HEK293T (cell line): Measurements from ENCODE around the gene DYNLL2.

Source experiments
- CTCF ChIA-PET: fragments of 350-600 bp; formaldehyde crosslinking; extraction: SDS; loops from one replicate; lab custom pipeline; 2021; ENCODE audit warnings: antibody characterized with exemption, inconsistent platforms; lab: Yijun Ruan, JAX
- POLR2A ChIA-PET: fragments of 350-600 bp; formaldehyde crosslinking; extraction: SDS; loops from one replicate; lab custom pipeline; 2020; ENCODE audit warnings: antibody characterized with exemption, inconsistent platforms; lab: Yijun Ruan, JAX
- DNase-seq: peaks from one replicate; pipeline ENCODE4 v3.0.0; 2012; ENCODE audit warnings: mixed read lengths; ENCODE audit errors: extremely low spot score
- ARNT ChIP-seq: fragments of 450-650 bp; IDR thresholded peaks from 2 replicates; pipeline ENCODE4 v1.6.1; 2017; ENCODE audit warnings: mild to moderate bottlenecking
- BHLHE40 ChIP-seq: fragments of 450-650 bp; IDR thresholded peaks from 2 replicates; pipeline ENCODE4 v1.6.1; 2016; ENCODE audit warnings: mild to moderate bottlenecking, moderate library complexity, borderline replicate concordance
- CTBP1 ChIP-seq: fragments of 450-650 bp; IDR thresholded peaks from 2 replicates; pipeline ENCODE4 v1.6.1; 2016; ENCODE audit warnings: borderline replicate concordance
- ELF4 ChIP-seq: fragments of 450-650 bp; IDR thresholded peaks from 2 replicates; pipeline ENCODE4 v1.6.1; 2017; ENCODE audit warnings: antibody characterized with exemption
- FOXA1 ChIP-seq: fragments of 450-650 bp; IDR thresholded peaks from 2 replicates; pipeline ENCODE4 v1.6.1; 2016; ENCODE audit warnings: mild to moderate bottlenecking
- FOXK2 ChIP-seq: fragments of 450-650 bp; IDR thresholded peaks from 2 replicates; pipeline ENCODE4 v1.6.1; 2016; ENCODE audit warnings: mild to moderate bottlenecking
- FOXM1 ChIP-seq: fragments of 450-650 bp; IDR thresholded peaks from 2 replicates; pipeline ENCODE4 v1.6.1; 2017; ENCODE audit warnings: mild to moderate bottlenecking, borderline replicate concordance
- HDGF ChIP-seq: fragments of 450-650 bp; IDR thresholded peaks from 2 replicates; pipeline ENCODE4 v1.6.1; 2017; ENCODE audit warnings: antibody characterized with exemption, borderline replicate concordance
- L3MBTL2 ChIP-seq: fragments of 450-650 bp; conservative IDR thresholded peaks from 2 replicates; pipeline ENCODE4 v1.6.1; 2016; ENCODE audit warnings: mild to moderate bottlenecking
- LEF1 ChIP-seq: fragments of 450-650 bp; IDR thresholded peaks from 2 replicates; pipeline ENCODE4 v1.6.1; 2017; ENCODE audit warnings: mild to moderate bottlenecking, borderline replicate concordance
- NFRKB ChIP-seq: fragments of 450-650 bp; IDR thresholded peaks from 2 replicates; pipeline ENCODE4 v1.6.1; 2016; ENCODE audit warnings: mild to moderate bottlenecking, moderate library complexity
- SP1 ChIP-seq: fragments of 450-650 bp; IDR thresholded peaks from 2 replicates; pipeline ENCODE4 v1.6.1; 2017
- SUZ12 ChIP-seq: fragments of 450-650 bp; IDR thresholded peaks from 2 replicates; pipeline ENCODE4 v1.6.1; 2016; ENCODE audit warnings: mild to moderate bottlenecking
- TARDBP ChIP-seq: fragments of 450-650 bp; IDR thresholded peaks from 2 replicates; pipeline ENCODE4 v1.6.1; 2016
- ZNF384 ChIP-seq: fragments of 450-650 bp; IDR thresholded peaks from 2 replicates; pipeline ENCODE4 v1.6.1; 2016
- TF ChIP-seq, protein P1 (sequence below): fragments of 450-650 bp; IDR thresholded peaks from 2 replicates; pipeline ENCODE4 v1.6.1; 2016

Gene DYNLL2

DNA sequence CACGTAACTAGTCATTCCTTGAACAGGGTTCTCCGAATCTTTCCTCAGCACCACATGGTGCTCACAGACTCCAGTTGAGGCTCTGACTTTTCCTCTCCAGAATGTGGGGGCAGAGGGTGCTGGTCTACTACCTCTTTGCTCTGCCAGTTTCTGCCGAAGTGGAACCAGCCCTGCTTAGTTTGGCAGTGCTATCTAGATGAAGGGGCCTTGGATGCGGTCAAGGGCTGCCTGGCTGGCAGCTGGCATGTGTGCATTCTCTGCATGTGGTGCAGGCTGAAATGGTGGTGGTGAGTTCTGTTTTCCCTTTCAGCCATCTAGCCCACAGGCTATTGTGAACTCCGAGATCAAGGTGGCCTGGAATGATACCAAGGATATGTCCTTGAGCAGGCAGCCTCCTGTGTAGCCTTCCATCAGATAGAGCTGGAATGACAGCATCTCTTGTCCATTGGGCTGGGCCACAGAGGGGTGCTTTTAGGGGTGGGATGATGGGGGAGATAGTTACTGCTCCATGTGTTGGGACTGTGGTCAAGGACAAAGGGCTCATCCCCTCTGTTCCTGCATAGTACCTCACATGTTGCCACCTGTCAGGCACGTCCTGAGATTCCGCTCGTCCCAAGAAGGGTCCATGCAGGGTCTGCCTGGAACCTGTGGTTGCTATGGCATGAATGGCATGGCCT is 2.0 kb downstream of the DYNLL2 start:
- CTCF ChIA-PET: interaction anchor here (1.0 kb wide), 1 partner anchor 83 kb away, joined by 4 read pairs; no protein-coding TSS in a partner anchor
- no peak for DNase-seq
- POLR2A ChIA-PET: interaction anchor here (1.0 to 3.1 kb wide), 3 partner anchors 66 to 86 kb away, joined by 3 to 33 read pairs (median 4); partner anchors contain the start of gene SRSF1
- TF ChIP-seq HDGF (no peak), SP1 (no peak), BHLHE40 (no peak)

DNA sequence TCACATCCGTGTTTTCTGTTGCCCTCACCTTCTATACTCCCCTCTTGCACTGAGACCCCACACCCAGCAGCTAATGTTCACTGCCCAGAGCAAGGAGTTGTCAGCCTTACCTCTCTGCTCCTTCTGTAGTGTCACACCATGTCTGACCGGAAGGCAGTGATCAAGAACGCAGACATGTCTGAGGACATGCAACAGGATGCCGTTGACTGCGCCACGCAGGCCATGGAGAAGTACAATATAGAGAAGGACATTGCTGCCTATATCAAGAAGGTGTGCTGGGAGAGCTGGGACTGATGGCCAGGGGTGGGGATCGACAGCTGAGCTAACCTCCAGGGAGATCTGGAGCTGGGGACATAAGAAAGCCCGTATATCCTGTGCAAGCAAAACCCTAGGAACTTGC is 3.7 kb downstream of the DYNLL2 start:
- ChIA-PET CTCF (no interaction called here), POLR2A (interaction anchor here (1.2 kb wide), 1 partner anchor 80 kb away, joined by 7 read pairs; the partner anchor contains the start of gene SRSF1)
- TF ChIP-seq SP1 (no peak), TARDBP (no peak), ZNF384 (no peak), FOXK2 (no peak), SUZ12 (no peak), BHLHE40 (no peak), CTBP1 (no peak), FOXA1 (no peak), ELF4 (no peak)
- TF ChIP-seq, protein P1, sequence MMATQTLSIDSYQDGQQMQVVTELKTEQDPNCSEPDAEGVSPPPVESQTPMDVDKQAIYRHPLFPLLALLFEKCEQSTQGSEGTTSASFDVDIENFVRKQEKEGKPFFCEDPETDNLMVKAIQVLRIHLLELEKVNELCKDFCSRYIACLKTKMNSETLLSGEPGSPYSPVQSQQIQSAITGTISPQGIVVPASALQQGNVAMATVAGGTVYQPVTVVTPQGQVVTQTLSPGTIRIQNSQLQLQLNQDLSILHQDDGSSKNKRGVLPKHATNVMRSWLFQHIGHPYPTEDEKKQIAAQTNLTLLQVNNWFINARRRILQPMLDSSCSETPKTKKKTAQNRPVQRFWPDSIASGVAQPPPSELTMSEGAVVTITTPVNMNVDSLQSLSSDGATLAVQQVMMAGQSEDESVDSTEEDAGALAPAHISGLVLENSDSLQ: no peak
- DNase-seq: no peak

DNA sequence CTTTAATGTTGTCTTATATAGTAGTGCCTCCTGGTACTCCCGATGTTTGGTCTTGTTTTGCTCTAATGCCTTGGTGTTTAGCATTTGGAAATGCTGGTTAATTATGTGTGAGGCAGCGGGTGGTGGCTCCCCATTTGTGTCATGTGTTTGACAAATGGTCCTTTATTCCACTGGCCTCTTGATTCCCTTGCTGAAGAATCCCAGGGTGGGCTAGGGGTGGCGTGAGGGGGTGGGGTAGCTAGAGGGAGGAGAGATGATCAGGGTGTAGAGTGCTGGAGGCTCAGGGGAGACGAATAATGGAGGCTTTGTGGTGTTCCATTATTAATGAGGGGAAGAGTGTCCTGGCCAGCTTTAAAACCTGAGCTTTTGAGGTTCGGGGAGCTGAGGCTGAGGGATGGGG is 5.4 kb downstream of the DYNLL2 start:
- DNase-seq: no peak
- TF ChIP-seq HDGF: no peak
- TF ChIP-seq SP1: no peak
- no peak for TF ChIP-seq NFRKB
- TF ChIP-seq LEF1: no peak
- TF ChIP-seq CTBP1: no peak
- TF ChIP-seq, protein P1: no peak
- TF ChIP-seq ELF4: no peak
- CTCF ChIA-PET: no interaction called here
- POLR2A ChIA-PET: interaction anchor here (2.0 kb wide), 1 partner anchor 81 kb away, joined by 8 read pairs; the partner anchor contains the start of gene SRSF1

DNA sequence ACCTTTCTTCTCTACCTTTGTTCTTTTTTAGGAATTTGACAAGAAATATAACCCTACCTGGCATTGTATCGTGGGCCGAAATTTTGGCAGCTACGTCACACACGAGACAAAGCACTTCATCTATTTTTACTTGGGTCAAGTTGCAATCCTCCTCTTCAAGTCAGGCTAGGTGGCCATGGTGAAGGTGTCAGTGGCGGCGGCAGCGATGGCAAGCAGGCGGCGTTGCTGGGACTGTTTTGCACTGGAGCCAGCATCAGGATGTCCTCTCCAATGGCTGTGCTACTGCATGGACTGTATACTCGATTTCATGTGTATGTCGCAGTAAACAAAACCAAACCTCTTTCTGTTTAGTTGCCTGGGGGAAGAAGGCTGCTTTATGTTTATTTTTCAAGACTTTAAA is 5.9 kb downstream of the DYNLL2 start:
- ChIA-PET POLR2A (interaction anchor here (2.0 kb wide), 1 partner anchor 82 kb away, joined by 8 read pairs; the partner anchor contains the start of gene SRSF1), CTCF (no interaction called here)
- TF ChIP-seq TARDBP: no peak
- no peak for TF ChIP-seq HDGF
- TF ChIP-seq CTBP1: no peak
- no peak for TF ChIP-seq FOXK2
- DNase-seq: no peak

DNA sequence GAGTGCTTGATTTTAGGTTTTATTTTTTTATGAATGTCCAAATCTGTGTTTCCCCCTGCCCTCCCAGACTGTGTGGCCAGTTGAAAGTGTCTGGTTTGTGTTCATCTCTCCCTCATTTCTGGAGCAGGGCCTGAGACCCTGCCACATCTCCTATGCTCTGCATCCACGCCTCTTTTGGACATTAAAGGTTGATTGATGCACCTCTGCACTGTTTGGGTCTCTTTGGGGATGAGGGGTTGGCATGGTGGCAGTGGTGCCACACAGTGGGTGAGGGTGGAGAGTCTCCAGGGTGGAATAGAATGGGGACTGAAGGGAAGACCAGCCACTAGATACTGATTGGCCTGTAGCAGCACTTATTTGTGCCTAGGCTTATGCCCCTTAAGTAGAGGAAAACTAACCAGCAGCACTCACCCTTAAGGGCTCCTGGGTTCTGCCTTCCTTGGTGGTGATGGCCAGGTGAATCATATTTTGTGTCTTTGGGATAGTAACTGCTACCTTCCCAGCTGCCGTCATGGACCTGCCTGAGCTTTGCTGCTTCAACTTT is 7.9 kb downstream of the DYNLL2 start:
- ChIA-PET POLR2A (interaction anchor here (1.0 to 3.5 kb wide), 2 partner anchors 84 kb away, joined by 7 to 14 read pairs; partner anchors contain the start of gene SRSF1), CTCF (no interaction called here)
- no peak for DNase-seq
- TF ChIP-seq CTBP1 (no peak), NFRKB (no peak), L3MBTL2 (no peak), ELF4 (no peak), LEF1 (no peak), BHLHE40 (no peak), FOXK2 (no peak), TARDBP (no peak), ZNF384 (no peak), FOXA1 (no peak), ARNT (no peak), SP1 (no peak), HDGF (no peak), SUZ12 (no peak), FOXM1 (no peak)
- TF ChIP-seq, protein P1: no peak

DNA sequence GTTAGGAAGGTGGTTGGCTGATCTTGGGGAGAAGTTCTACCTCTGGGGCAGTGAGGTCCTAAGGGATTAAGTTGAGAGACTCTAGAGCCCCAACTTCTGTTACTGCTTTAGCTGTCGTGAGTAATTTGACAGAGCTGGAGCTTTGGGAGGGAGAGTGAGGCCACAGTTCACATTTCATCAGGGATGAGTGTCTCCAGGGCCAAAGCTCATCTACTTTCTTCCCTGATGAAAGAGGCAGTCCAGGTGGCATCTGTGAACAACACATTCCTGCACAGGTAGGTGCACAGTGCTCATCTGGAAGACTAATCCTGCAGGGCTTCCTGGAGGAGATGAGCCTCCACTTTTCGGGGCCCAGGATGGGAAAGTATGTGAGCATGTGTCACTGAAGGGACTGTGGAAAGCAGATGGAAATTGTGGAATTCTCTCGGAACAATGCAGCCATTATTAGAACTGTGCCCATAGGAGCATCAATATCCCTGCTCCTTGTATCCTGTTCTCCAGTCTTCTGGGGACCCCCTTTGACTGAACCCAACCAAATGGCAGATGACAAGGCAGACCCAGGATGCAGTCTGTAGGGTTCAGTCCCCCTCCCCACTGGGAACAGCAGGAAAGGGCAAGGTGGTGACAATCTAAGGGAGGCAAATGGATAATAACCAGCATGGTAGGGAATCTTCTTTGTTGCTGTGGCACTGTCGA is 9.0 kb downstream of the DYNLL2 start:
- ChIA-PET POLR2A (interaction anchor here (3.5 kb wide), 1 partner anchor 85 kb away, joined by 14 read pairs; the partner anchor contains the start of gene SRSF1), CTCF (interaction anchor here (0.6 kb wide), 2 partner anchors 168 to 366 kb away, joined by 3 to 7 read pairs; no protein-coding TSS in a partner anchor)
- no peak for TF ChIP-seq FOXM1
- TF ChIP-seq SUZ12: no peak
- TF ChIP-seq, protein P1: no peak
- TF ChIP-seq LEF1: no peak
- TF ChIP-seq ZNF384: no peak
- no peak for TF ChIP-seq SP1
- no peak for DNase-seq
